ENCODE measurements around the gene DAB2IP.

DNA sequence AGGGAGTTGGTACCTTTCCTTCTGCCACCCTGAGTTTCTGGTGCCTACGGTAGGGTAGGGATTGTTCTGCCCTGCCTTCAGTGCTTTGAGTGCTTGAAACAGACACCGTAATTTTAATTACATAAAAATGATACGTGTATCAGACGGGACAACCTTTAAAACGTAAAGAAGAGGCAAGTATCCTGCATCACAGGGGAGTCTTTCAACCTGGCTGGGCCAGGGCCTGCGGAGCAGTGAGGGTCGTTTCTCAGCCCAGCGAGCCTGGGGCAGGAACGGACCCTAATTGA is 483 bp upstream of the DAB2IP start:
- TF ChIP-seq, protein P1, sequence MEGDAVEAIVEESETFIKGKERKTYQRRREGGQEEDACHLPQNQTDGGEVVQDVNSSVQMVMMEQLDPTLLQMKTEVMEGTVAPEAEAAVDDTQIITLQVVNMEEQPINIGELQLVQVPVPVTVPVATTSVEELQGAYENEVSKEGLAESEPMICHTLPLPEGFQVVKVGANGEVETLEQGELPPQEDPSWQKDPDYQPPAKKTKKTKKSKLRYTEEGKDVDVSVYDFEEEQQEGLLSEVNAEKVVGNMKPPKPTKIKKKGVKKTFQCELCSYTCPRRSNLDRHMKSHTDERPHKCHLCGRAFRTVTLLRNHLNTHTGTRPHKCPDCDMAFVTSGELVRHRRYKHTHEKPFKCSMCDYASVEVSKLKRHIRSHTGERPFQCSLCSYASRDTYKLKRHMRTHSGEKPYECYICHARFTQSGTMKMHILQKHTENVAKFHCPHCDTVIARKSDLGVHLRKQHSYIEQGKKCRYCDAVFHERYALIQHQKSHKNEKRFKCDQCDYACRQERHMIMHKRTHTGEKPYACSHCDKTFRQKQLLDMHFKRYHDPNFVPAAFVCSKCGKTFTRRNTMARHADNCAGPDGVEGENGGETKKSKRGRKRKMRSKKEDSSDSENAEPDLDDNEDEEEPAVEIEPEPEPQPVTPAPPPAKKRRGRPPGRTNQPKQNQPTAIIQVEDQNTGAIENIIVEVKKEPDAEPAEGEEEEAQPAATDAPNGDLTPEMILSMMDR (IDR thresholded peaks at IDR 0.05; ENCODE audit: insufficient read depth, low read length, poor library complexity, severe bottlenecking): no peak
- TF ChIP-seq EZH2phosphoT487 (conservative IDR thresholded peaks at IDR 0.05; ENCODE audit: low read length): no peak
